DOHH2 (cell line): ENCODE results near the gene ROBO1.

Experiments
- H3F3A ChIP-seq: fragments of 200-600 bp; sonication (generic), shearing (Covaris generic); 2 replicates; pipeline ENCODE4 v1.6.0; 2016; ENCODE audit warnings: antibody characterized with exemption, mild to moderate bottlenecking; ENCODE audit not compliant: control insufficient read depth, insufficient read depth
- H3K27ac ChIP-seq: fragments of 200-600 bp; sonication (generic); 2 replicates; pipeline ENCODE4 v1.5.1; 2014; ENCODE audit warnings: low read depth, mild to moderate bottlenecking, low read length, moderate library complexity
- H3K27me3 ChIP-seq: fragments of 200-600 bp; sonication (generic); 2 replicates; pipeline ENCODE4 v1.6.1; 2014; ENCODE audit warnings: mild to moderate bottlenecking, low read length, mixed read lengths; ENCODE audit not compliant: control insufficient read depth
- H3K36me3 ChIP-seq: fragments of 200-600 bp; sonication (generic); 2 replicates; pipeline ENCODE4 v1.6.1; 2014; ENCODE audit warnings: mild to moderate bottlenecking, low read length, moderate library complexity, mixed read lengths; ENCODE audit not compliant: control insufficient read depth
- H3K4me1 ChIP-seq: fragments of 200-600 bp; sonication (generic); 2 replicates; pipeline ENCODE4 v1.6.1; 2014; ENCODE audit warnings: mild to moderate bottlenecking, low read length, mixed read lengths; ENCODE audit not compliant: control insufficient read depth
- H3K4me2 ChIP-seq: fragments of 200-600 bp; sonication (generic); 2 replicates; pipeline ENCODE4 v1.6.0; 2014; ENCODE audit warnings: mild to moderate bottlenecking, low read length, moderate library complexity
- H3K4me3 ChIP-seq: fragments of 200-600 bp; sonication (generic); 2 replicates; pipeline ENCODE4 v1.5.1; 2014; ENCODE audit warnings: mild to moderate bottlenecking, low read length, mixed read lengths
- H3K79me2 ChIP-seq: fragments of 200-600 bp; sonication (generic); 2 replicates; pipeline ENCODE4 v1.6.1; 2014; ENCODE audit warnings: mild to moderate bottlenecking, low read length, mixed read lengths; ENCODE audit not compliant: control insufficient read depth
- H3K9me2 ChIP-seq: fragments of 200-600 bp; sonication (generic); replicated peaks from 2 replicates; pipeline ENCODE4 v1.6.1; 2014; ENCODE audit warnings: mild to moderate bottlenecking, low read length, mixed read lengths; ENCODE audit not compliant: control insufficient read depth
- H3K9me3 ChIP-seq: fragments of 200-600 bp; sonication (generic); 2 replicates; pipeline ENCODE4 v1.6.1; 2014; ENCODE audit warnings: antibody characterized with exemption, low read length, mixed read lengths; ENCODE audit not compliant: control insufficient read depth, insufficient read depth
- H4K20me1 ChIP-seq: fragments of 200-600 bp; sonication (generic); 2 replicates; pipeline ENCODE4 v1.6.0; 2014; ENCODE audit warnings: low read depth, mild to moderate bottlenecking, antibody characterized with exemption, low read length, moderate library complexity; ENCODE audit not compliant: control insufficient read depth, insufficient read depth
- CTCF ChIP-seq: fragments of 200-600 bp; sonication (generic); IDR thresholded peaks from one replicate; pipeline ENCODE4 v1.5.1; 2014; ENCODE audit warnings: antibody characterized with exemption, mild to moderate bottlenecking, low read depth, low read length; ENCODE audit not compliant: poor library complexity, severe bottlenecking
- EZH2phosphoT487 ChIP-seq: fragments of 200-600 bp; sonication (generic); IDR thresholded peaks from 2 replicates; pipeline ENCODE4 v1.6.1; 2017; ENCODE audit warnings: borderline replicate concordance, mild to moderate bottlenecking, antibody characterized with exemption, low read length, moderate library complexity, mixed read lengths

ROBO1 gene

GRCh38 chr3:78708565-78709073, 1059.2 kb downstream of the ROBO1 start:
- no peak for TF ChIP-seq EZH2phosphoT487
- TF ChIP-seq CTCF: no peak
- H3K79me2 ChIP-seq: no peaks in the 10 kb centered on the region

GRCh38 chr3:78707609-78708008, 1060.2 kb downstream of the ROBO1 start:
- Histone ChIP-seq H4K20me1 (no peaks in the 10 kb centered on the region), H3K27me3 (no peaks in the 10 kb centered on the region), H3K4me2 (no peak overlapping the region), H3K4me3 (no peak overlapping the region), H3K79me2 (no peaks in the 10 kb centered on the region), H3F3A (no peaks in the 10 kb centered on the region), H3K36me3 (no peaks in the 10 kb centered on the region), H3K9me2 (no peaks in the 10 kb centered on the region), H3K27ac (no peak overlapping the region), H3K4me1 (no peaks in the 10 kb centered on the region), H3K9me3 (no peaks in the 10 kb centered on the region; the same call in 1 of the 2 replicates)
- no peak for TF ChIP-seq EZH2phosphoT487

More at GRCh38 chr3:78708565-78709073, 1059.2 kb downstream of the ROBO1 start:
- no peaks in the 10 kb centered on the region for H3K4me1 ChIP-seq
- no peaks in the 10 kb centered on the region for H3K27me3 ChIP-seq
- H3F3A ChIP-seq: no peaks in the 10 kb centered on the region
- no peak overlapping the region for H3K4me2 ChIP-seq
- no peaks in the 10 kb centered on the region for H3K36me3 ChIP-seq
- H3K9me3 ChIP-seq: no peaks in the 10 kb centered on the region; the same call in 1 of the 2 replicates
- H3K27ac ChIP-seq: no peak overlapping the region
- H4K20me1 ChIP-seq: no peaks in the 10 kb centered on the region
- no peak overlapping the region for H3K4me3 ChIP-seq
- no peaks in the 10 kb centered on the region for H3K9me2 ChIP-seq

GRCh38 chr3:78706906-78707523, 1060.8 kb downstream of the ROBO1 start:
- Histone ChIP-seq H3K9me2 (no peaks in the 10 kb centered on the region), H3K79me2 (no peaks in the 10 kb centered on the region), H3K36me3 (no peaks in the 10 kb centered on the region), H3K4me1 (no peaks in the 10 kb centered on the region), H3K27ac (no peak overlapping the region), H3K27me3 (no peaks in the 10 kb centered on the region), H3F3A (no peaks in the 10 kb centered on the region), H3K4me2 (no peak overlapping the region), H3K4me3 (no peak overlapping the region), H4K20me1 (no peaks in the 10 kb centered on the region), H3K9me3 (no peaks in the 10 kb centered on the region; the same call in 1 of the 2 replicates)
- no peak for TF ChIP-seq CTCF
- no peak for TF ChIP-seq EZH2phosphoT487

- no peaks in the 10 kb centered on the region for H4K20me1 ChIP-seq
- H3K27me3 ChIP-seq: no peaks in the 10 kb centered on the region
- H3K79me2 ChIP-seq: no peaks in the 10 kb centered on the region
Observed at GRCh38 chr3:78703944-78704343, 1063.9 kb downstream of the ROBO1 start.

More at GRCh38 chr3:78703944-78704343, 1063.9 kb downstream of the ROBO1 start:
- no peaks in the 10 kb centered on the region for H3K4me1 ChIP-seq
- no peaks in the 10 kb centered on the region for H3K36me3 ChIP-seq
- no peak overlapping the region for H3K4me3 ChIP-seq
- no peak overlapping the region for H3K27ac ChIP-seq
- no peaks in the 10 kb centered on the region; the same call in 1 of the 2 replicates for H3K9me3 ChIP-seq
- no peaks in the 10 kb centered on the region for H3K9me2 ChIP-seq
- no peak overlapping the region for H3K4me2 ChIP-seq
- no peaks in the 10 kb centered on the region for H3F3A ChIP-seq
- no peak for TF ChIP-seq EZH2phosphoT487
- TF ChIP-seq CTCF: no peak
